GM21515 (cell line): ENCODE data around the gene RBMS3.

ENCODE experiments used
- ATAC-seq: cut with Tn5 transposase; IDR thresholded peaks from one replicate; pipeline ENCODE4 v1.9.1; 2021; ENCODE audit not compliant: unreplicated experiment

The RBMS3 gene

DNA sequence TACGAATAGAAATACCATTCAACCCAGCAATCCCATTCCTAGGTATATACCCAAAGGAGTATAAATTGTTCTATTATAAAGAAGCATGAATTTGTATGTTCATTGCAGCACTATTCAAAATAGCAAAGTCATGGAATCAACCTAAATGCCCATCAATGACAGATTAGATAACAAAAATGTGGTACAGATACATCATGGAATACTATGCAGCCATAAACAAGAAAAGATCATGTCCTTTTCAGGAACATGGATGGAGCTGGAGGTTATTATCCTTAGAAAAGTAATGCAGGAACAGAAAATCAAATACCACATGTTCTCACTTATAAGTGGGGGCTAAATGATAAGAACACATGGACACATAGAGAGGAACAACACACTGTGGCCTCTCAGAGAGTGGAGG, 571.9 kb downstream of the RBMS3 start:
- ATAC-seq = no peak

DNA sequence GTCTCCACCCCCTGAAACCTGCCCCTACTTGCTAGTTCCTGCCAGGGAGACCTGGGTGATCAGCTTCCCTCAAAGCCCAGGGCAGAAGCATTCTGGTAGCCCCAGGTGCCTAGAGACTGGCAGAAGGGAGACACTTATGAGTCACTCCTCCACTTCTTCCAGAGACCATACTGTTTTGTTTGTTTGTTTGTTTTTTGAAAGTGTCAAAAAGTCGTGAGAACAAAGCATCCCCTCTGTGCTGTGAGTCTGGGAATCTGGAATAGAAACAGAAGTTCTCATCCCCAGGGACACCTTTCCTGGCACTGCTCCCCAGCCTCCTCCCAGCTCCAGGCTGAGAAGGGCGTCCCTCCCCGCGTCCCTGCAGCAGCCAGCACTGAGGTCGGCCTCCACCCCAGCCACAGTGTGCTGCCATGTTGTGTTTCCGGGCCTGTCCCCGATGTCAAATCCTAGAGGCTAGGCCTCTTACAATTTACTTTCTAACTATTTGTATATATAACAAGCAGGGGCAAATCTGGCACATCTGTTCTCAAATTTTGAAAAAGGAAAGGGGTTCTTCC, 573.0 kb downstream of the RBMS3 start:
- ATAC-seq = no peak

GRCh38 chr3:29854821-29855220, 574.0 kb downstream of the RBMS3 start:
- ATAC-seq = no peak

DNA sequence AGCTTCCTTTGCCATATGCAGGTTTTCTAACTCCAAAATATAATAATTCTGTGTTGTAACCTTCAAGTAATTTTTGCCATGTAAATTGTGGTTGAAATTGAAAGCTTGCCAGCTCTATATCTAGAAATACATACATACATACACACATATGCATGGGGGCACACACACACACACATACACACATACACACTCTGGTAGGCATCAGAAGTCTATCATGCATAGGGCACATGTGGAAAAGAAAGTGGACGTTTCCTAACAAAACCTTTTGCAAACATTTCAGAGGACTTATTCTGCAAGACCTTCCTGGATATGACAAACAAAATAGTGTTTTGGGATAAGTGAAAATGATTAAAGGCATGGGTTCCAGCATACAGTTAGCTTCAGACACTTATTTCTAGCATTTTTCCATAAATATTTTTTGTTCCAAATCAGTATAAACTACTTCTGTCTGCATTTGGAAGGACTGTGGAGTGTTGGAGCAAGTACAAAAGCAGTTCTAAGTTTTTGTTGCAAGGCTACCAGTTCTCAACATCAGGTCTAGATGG, 578.9 kb downstream of the RBMS3 start:
- ATAC-seq = no peak

GRCh38 chr3:29864809-29865208, 583.9 kb downstream of the RBMS3 start:
- ATAC-seq = no peak

- no peak for ATAC-seq
Observed at GRCh38 chr3:29868543-29869101, 587.8 kb downstream of the RBMS3 start.

DNA sequence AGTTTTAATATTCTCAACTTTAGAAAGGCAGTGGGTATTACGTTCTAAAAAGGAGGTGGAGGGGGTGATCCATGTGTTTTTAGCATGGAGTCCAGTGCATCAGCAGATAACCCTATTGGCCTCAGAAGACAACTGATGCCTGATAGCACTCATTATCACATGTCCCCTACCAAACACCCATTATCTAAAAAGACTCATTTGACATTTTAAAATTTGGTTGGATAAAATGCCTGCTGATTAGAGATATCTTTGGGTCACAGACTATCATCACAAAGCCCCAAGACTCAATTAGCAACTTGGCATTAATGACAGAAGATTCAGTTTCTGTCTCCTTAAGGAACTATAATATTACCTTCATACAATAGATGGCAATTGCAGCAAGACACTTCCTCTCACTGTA, 589.3 kb downstream of the RBMS3 start:
- no peak for ATAC-seq

DNA sequence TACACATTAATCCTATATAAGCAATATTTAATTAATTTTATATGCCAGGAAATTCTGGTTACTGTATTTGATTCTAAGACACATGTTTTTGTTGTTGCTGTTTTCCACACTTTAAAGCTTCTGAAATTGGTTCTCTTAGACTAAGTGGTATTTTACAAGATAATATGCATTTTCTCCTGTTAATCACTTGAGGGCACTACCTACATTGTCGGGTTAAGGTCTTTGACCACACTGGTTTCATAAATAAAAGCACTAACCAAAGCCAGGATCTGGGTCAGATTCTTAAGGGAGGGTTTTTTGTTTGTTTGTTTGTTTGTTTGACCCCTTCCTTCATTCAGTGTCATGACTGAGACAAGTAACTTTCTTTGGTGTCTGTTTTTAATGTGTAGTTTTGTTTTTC, 590.2 kb downstream of the RBMS3 start:
- ATAC-seq = no peak

GRCh38 chr3:29880809-29881208, 599.9 kb downstream of the RBMS3 start:
- no peak for ATAC-seq

- ATAC-seq = no peak
Observed at GRCh38 chr3:29887451-29887850, 606.6 kb downstream of the RBMS3 start.

GRCh38 chr3:29889215-29889614, 608.3 kb downstream of the RBMS3 start:
- ATAC-seq = no peak

DNA sequence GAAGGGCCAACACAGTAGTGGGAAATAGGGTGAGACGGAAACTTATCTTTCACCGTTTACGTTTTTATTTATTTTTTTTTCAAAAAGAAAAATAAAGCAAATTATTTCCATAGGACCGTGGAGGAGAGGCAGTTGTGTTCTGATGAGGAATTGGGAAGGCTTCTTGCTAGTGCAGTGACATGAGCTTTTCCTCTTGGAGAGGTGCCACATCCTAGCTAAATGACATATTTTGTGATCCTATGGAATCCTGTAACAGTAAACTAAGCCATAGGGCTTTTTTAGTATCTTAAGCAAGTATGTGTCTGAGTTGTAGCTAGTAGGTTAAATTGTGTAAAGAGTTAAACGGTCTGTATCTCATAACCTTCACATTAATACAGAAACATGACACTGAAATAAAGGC, 609.9 kb downstream of the RBMS3 start:
- ATAC-seq = no peak

GRCh38 chr3:29892976-29893554, 612.2 kb downstream of the RBMS3 start:
- ATAC-seq = no peak

DNA sequence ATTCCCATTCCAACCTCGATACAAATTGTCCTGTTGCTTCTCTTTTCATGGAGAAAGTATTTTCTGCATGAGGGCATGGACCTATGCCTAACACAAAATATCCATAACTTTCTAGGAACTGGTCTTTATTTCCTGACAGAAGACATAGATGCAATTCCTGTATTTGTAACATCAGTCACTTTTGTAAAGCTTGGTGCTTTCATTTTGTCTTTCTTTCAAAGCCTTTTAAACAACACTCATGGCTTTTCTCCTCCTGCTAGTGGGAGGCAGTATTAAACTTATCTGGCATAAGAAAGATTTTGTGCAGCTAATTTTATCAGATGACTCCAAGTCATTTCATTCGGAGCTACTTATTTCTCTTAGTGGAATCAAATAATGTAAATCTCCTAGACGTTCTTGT, 616.0 kb downstream of the RBMS3 start:
- ATAC-seq = no peak

DNA sequence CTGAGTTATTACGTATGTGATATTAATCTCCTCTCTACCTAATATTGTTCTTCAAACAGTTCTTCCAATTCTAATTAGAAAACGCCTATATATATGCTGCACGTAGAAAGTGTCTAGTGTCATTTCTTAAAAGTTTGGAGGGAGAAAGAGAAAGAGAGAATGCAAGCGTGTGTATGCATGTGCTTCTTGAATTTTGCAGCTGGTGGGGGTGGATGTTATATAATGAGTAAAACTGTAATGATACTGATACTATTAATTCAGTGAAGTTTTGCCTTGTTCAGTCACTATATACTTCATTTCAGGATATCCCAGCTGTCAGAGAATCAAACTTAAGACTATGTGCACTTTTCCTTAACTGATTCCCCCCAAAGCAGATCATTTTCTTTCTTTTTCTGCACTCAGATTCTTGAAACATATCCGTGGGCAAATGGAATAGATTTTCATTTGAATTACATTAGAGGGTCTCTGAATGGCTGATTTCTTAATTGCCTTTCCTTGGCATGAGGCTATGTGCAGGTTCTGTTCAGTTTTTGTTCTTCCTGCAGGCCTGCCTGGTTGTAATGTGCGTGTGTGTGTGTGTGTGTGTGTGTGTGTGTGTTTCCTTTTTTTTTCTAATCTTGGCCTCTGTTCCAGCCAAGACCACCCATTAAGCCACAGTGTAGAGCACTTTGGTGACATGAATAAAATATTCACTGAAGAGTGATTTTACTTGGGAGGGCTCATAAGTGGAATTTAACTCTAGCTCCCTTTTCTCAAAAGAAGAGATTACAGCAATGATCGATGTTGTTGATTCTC, 617.5 kb downstream of the RBMS3 start:
- ATAC-seq = no peak

- no peak for ATAC-seq
Observed at GRCh38 chr3:29899021-29899420, 618.1 kb downstream of the RBMS3 start.

GRCh38 chr3:29901097-29901496, 620.2 kb downstream of the RBMS3 start:
- ATAC-seq = no peak

GRCh38 chr3:29903600-29903999, 622.7 kb downstream of the RBMS3 start:
- ATAC-seq = no peak

DNA sequence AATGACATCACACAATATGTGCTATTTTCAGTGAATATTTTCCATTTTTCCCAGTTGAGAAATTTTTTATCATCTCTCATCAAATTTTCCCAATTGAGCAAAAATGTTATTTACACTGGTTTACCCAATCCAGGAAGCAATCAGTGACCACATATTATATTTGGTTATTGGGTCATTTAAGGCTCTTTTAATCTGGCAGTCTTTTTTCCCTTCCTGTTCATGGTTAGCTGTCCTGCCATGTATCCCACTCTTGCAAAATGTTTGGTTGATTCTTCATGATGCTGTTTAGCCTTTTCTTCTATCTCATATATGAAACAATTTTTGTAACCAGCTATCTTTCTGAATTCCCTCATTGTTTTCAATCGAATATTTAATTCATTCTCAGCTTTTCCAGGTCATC, 626.0 kb downstream of the RBMS3 start:
- ATAC-seq = no peak

DNA sequence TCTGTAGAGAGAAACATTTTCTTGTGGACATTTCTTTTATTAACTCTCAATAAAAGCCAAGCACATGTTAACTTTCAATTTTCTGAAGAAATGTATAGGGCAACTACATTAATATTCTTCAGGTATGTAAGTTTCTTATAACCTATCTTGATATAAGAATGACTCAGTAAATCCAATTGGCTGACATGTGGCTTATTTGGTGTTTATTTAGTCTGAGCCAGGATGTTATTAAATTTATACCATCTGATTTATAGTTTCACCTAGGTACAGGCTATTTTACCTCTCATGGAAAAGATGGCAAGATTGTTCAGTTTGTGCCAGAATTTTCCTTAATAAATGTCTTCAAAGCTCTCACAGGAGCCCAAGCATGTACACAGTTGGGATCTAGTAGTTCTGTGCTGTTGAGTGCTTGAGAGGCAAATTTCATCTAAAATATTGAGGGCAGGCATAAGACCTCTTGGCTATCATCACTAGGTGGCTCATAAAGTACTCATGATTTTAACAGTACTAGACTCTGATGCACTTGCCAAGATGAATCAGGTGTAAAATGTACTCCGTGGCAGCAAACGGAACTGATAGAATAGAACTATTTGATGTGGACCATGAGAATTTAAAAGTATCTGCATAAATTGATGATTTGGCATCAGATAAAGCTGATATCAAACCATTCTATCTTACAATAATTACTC, 631.9 kb downstream of the RBMS3 start:
- ATAC-seq = no peak

DNA sequence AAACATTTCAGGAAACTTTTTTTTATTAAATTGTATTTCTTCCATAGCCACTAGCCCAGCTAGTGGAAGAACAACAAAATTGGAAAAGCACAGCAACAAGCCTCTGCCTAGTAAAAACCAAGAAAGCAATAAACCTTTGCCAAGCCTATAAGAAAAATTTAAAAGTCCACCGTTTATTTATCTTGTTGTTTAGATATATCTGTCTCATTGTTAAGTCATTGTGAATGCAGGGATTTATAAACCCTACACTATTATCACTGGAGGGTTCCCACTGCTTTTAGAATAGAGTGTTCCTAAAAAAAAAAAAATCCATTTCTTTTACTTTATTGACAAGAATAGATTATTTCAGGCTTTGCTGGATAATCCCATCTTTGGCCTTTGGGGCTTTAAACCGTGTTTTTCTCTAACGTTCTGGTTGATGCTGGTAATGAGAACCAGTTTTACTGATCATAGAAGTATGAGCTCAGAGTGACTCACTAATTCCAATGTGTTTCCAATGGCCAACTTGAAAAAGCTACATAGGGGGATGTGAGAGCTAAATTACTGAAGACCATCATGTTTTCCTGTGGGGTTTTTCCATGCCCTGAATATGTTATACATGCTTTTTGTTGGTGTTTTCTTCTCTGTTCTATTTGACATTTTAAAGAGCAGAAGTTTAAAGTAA, 634.1 kb downstream of the RBMS3 start:
- ATAC-seq = no peak
